ENCODE results near the gene SEMA6B. TPM values are rescaled to one million over a fixed set of nuclear protein-coding genes. Genes with fewer than 3 reads are reported as not detected.

SEMA6B gene
- total and polyA plus RNA-seq, 2 of the 4 experiments (the other 2 are of a cell fraction), result 0.18 to 0.72 TPM

- H4K91ac ChIP-seq (ENCODE audit: insufficient read depth, low read depth, low read length), result no peak overlapping the region
- H3K36me3 ChIP-seq (ENCODE audit: control insufficient read depth, insufficient read depth, low read length), result peaks cover 50% of the 10 kb centered on the region
- H2AK9ac ChIP-seq (replicated peaks; ENCODE audit: low read depth, low read length, poor library complexity), result no peak overlapping the region
- H3K14ac ChIP-seq (replicated peaks; ENCODE audit: low read depth, low read length), result no peak overlapping the region
- 92% methylated on average over 19 of the region's 23 CpGs; no CpG with 5 or more reads in 1 of the 2 experiments for WGBS, 2 experiments (ENCODE audit: extremely low coverage in 2 of 2, insufficient read length in 1 of 2)
- CTCF ChIA-PET, result no interaction called here
- intact Hi-C loops (cut with micrococcal nuclease) (no loop called here), dilution Hi-C loops (cut with HindIII; ENCODE audit: low sequenced_read_pairs, unreplicated experiment) (no loop called here), in situ Hi-C loops (cut with MboI; ENCODE audit: low sequenced_read_pairs) (no loop called here)
- TF ChIP-seq USF2 (IDR thresholded peaks at IDR 0.05; ENCODE audit: low read depth, low read length), result no peak
- no peak for TF ChIP-seq CTCF (conservative IDR thresholded peaks at IDR 0.05; ENCODE audit: low read depth, low read length)
- TF ChIP-seq SMC3 (IDR thresholded peaks at IDR 0.05; ENCODE audit: low read depth, low read length), result no peak
- TF ChIP-seq POLR2A (IDR thresholded peaks at IDR 0.05; ENCODE audit: low read depth, low read length), result no peak
- no peak for TF ChIP-seq MAZ (IDR thresholded peaks at IDR 0.05; ENCODE audit: borderline replicate concordance, low read depth, low read length)
- TF ChIP-seq ELK1 (IDR thresholded peaks at IDR 0.05; ENCODE audit: borderline replicate concordance, low read depth, low read length), result no peak
- TF ChIP-seq RFX5 (IDR thresholded peaks at IDR 0.05; ENCODE audit: low read depth, low read length), result no peak
- TF ChIP-seq MAFK (IDR thresholded peaks at IDR 0.05; ENCODE audit: low read depth, low read length), result no peak
- TF ChIP-seq RCOR1 (IDR thresholded peaks at IDR 0.05; ENCODE audit: insufficient replicate concordance, low read length), result no peak
- no peak for TF ChIP-seq CEBPB (IDR thresholded peaks at IDR 0.05; ENCODE audit: low read depth, low read length)
- no peak for TF ChIP-seq NFE2L2 (IDR thresholded peaks at IDR 0.05; ENCODE audit: low read depth, low read length)
- TF ChIP-seq FOS (IDR thresholded peaks at IDR 0.05; ENCODE audit: low read depth, low read length), result no peak
- TF ChIP-seq BHLHE40 (IDR thresholded peaks at IDR 0.05; ENCODE audit: low read depth, low read length), result no peak
- TF ChIP-seq MXI1 (IDR thresholded peaks at IDR 0.05; ENCODE audit: borderline replicate concordance, low read depth, low read length), result no peak
- peaks cover 4% of the 10 kb centered on the region for H3K4me1 ChIP-seq (ENCODE audit: control insufficient read depth, insufficient read depth, low read length)
- H2AK5ac ChIP-seq (ENCODE audit: low read depth, low read length), result no peak overlapping the region
- no peak overlapping the region for H2AFZ ChIP-seq (replicated peaks; ENCODE audit: low read length, poor library complexity)
- no peak overlapping the region for H2BK120ac ChIP-seq (ENCODE audit: low read depth, low read length)
- no peak overlapping the region for H3K9ac ChIP-seq (ENCODE audit: low read depth, low read length)
- no peak overlapping the region for H2BK5ac ChIP-seq (ENCODE audit: low read depth, low read length, poor library complexity, severe bottlenecking)
- H3K56ac ChIP-seq (ENCODE audit: extremely low read depth, insufficient read depth, low read length), result no peak overlapping the region
- no peak overlapping the region for H3K23ac ChIP-seq (ENCODE audit: low read depth, low read length)
- no peaks in the 10 kb centered on the region for H3K9me3 ChIP-seq (ENCODE audit: control insufficient read depth, insufficient read depth, low read length)
- H3K18ac ChIP-seq (ENCODE audit: low read depth, low read length), result no peak overlapping the region
- BruUV-seq (replicated peaks), result no TSS peak
- H2BK15ac ChIP-seq (ENCODE audit: low read depth, low read length), result no peak overlapping the region
- no peak overlapping the region for H4K5ac ChIP-seq (ENCODE audit: low read depth, low read length)
- no peak overlapping the region for H4K8ac ChIP-seq (ENCODE audit: low read depth in 2 of 2, low read length in 2 of 2)
- H4K20me1 ChIP-seq (ENCODE audit: insufficient read depth, low read length), result no peaks in the 10 kb centered on the region
- H3K27ac ChIP-seq (ENCODE audit: insufficient read depth, low read length), result no peak overlapping the region
- H3K4me2 ChIP-seq (ENCODE audit: low read depth, low read length), result no peak overlapping the region
- no peak overlapping the region for H2BK20ac ChIP-seq (ENCODE audit: low read depth, low read length)
- no peak overlapping the region for H3K4me3 ChIP-seq (ENCODE audit: insufficient read depth, low read depth, low read length)
- H3K4ac ChIP-seq (ENCODE audit: low read depth, low read length), result no peak overlapping the region
- peaks cover 8% of the 10 kb centered on the region; the same call in 1 of the 2 replicates for H3K9me1 ChIP-seq (ENCODE audit: insufficient read depth, low read length)
- POLR2A ChIA-PET (ENCODE audit: unreplicated experiment), result no interaction called here
- peaks cover 0 to 8% of the 10 kb centered on the region in 2 experiments; a peak in 1 of 4 replicates for H3K79me1 ChIP-seq (ENCODE audit: low read depth in 1 of 2, low read length in 2 of 2)
- no peaks in the 10 kb centered on the region for H3K27me3 ChIP-seq (ENCODE audit: control insufficient read depth, insufficient read depth, low read length)
- DNase-seq (no peak), ATAC-seq (ENCODE audit: low read depth) (no peak)
Measured at GRCh38 chr19:4504297-4504701, 55.2 kb downstream of the SEMA6B start.
